ENCODE results near the gene EEF1A1. TPM values are rescaled to one million over a fixed set of nuclear protein-coding genes. Genes with fewer than 3 reads are reported as not detected.
"Not testable (repeated sequence)": the region's sequence is repeated elsewhere in the genome, so short reads cannot be mapped to it uniquely, and the experiment has no call there.

Gene EEF1A1
- total RNA-seq, 1 donor from 2014 or later, result 8,244 TPM

GRCh38 chr6:73538116-73538779 is 17.4 kb upstream of the EEF1A1 start:
- DNase-seq (ENCODE audit: low spot score), result no peak

- no peak for DNase-seq (ENCODE audit: low spot score)
Observed at GRCh38 chr6:73537677-73538076, 16.8 kb upstream of the EEF1A1 start.

DNA sequence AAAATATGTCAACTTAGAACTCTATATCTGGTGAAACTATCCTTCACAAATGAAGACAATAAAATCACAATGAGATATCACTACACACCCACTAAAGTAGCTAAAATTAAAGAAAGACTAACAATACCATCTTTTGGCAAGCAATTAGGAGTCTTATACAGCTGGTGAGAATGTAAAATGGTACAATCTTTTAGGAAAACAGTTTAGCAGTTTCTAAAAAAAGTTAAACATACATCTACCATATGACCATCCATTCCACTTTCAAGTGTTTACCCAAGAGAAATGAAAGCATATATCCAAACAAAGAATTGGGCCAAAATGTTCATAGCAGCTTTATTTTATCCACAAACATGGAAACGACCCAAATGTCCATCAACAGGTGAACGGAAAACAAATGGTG is 13.8 kb upstream of the EEF1A1 start:
- DNase-seq (ENCODE audit: low spot score), result no peak

- no peak for DNase-seq (ENCODE audit: low spot score)
Observed at GRCh38 chr6:73532293-73532692, 11.5 kb upstream of the EEF1A1 start.

GRCh38 chr6:73528897-73529296 is 8.1 kb upstream of the EEF1A1 start:
- peak; percentile 37 for DNase-seq (ENCODE audit: low spot score)

DNA sequence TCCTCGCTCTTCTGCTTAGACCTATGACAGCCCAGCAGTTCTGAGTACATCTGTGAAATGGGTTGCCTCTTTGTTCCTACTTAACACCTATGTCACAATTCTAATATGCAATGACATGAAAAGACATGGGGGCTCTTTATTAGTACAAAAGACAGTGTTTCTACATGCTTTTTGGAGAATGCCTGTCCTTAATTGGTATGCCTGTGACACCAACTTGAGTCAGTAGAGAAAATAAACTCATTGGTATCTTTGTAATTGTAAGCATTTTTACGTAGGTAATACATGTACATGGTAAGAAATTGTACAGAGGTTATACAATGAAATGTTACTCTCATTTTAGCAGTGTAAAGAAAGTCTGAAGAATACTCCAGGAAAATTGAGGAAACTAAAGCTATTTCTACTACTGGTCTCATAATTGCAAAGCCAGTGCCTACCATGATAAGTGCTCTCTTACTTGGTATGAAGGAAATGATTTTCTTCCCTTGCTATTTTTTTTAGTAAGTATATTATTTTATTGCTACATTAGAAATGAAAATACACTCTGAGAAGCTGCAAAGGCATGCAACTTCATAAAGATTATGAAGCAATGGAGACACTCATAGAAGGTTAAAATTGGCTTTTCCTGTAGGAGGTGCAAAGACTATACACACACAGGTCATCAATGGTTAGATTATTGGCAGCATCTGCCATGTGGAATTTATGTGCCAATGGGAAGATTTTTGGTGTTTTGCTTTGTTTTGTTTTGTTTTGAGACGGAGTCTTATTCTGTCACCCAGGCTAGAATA is 4.9 kb upstream of the EEF1A1 start:
- DNase-seq (ENCODE audit: low spot score), result no peak

GRCh38 chr6:73523434-73524123 is 2.7 kb upstream of the EEF1A1 start:
- peak; percentile 91 for DNase-seq (ENCODE audit: low spot score)

DNA sequence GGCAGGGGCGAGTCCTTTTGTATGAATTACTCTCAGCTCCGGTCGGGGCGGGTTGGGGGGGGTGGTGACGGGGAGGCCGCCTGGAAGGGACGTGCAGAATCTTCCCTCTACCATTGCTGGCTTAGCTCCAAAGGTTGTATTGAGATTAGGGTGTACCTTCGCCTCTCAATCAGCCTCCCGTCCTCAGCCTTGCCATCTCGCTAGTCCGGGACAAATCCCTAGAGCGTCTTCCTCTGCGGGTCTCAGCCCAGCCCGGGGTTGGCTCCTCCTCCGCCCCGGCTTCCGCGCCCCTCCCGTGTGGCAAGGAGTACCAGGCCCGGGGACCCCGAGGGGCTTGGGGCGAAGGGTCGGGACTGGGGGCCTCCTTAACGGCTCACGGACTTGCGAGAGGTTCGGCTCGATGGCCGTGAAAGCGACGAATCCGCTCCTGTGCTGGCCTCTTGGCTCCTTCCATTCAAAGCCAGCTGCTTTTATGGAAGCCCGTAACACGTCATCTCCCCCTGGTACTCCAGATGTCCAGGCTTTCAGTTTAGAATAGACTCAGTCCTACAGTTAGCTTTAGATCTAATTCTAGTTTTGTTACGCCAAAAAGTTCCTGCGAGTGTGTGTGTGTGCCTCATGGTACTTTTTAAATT is 636 bp upstream of the EEF1A1 start:
- peak; percentile 92 for DNase-seq (ENCODE audit: low spot score)

- peak; percentile 93 for DNase-seq (ENCODE audit: low spot score)
Observed at GRCh38 chr6:73519926-73520687, 725 bp downstream of the EEF1A1 start.

DNA sequence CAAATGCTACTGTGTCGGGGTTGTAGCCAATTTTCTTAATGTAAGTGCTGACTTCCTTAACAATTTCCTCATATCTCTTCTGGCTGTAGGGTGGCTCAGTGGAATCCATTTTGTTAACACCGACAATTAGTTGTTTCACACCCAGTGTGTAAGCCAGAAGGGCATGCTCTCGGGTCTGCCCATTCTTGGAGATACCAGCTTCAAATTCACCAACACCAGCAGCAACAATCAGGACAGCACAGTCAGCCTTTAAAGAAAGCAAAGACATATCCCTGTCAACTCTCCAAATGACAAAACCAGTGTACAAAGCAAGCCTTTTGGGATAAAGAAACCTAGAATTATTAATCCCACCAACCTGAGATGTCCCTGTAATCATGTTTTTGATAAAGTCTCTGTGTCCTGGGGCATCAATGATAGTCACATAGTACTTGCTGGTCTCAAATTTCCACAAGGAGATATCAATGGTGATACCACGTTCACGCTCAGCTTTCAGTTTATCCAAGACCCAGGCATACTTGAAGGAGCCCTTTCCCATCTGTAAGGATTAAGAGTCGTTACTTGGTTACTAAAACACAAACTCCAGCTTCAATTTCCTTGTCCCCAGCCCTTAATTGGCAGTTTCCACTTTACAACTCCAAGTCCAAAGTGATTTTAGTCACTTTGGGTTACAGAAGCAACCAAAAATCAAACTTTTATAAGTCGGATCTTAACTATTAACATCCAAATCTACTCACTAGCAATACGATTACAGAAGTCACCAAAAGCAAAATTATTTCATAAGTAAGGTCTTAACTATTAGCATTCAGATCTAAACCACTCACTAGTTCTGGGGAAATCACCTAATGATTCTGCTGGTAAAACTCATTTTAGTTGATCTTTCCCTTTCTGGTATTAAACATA is 1.6 kb downstream of the EEF1A1 start:
- DNase-seq (ENCODE audit: low spot score), result not testable (repeated sequence)

DNA sequence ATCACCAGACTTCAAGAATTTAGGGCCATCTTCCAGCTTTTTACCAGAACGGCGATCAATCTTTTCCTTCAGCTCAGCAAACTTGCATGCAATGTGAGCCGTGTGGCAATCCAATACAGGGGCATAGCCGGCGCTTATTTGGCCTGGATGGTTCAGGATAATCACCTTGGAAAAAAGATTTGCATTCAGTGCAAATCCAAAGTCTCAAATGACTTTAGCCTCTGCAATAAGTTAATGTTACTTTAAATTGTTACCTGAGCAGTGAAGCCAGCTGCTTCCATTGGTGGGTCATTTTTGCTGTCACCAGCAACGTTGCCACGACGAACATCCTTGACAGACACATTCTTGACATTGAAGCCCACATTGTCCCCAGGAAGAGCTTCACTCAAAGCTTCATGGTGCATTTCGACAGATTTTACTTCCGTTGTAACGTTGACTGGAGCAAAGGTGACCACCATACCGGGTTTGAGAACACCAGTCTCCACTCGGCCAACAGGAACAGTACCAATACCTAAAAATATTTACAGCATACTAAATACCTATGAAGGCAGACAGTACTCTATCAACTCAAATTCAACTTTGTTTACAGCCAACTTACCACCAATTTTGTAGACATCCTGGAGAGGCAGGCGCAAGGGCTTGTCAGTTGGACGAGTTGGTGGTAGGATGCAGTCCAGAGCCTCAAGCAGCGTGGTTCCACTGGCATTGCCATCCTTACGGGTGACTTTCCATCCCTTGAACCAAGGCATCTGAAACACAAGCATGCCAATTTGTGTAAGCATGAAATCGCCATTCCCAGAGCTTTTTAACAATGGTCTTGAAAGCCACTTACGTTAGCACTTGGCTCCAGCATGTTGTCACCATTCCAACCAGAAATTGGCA is 2.5 kb downstream of the EEF1A1 start:
- not testable (repeated sequence) for DNase-seq (ENCODE audit: low spot score)

- no peak for DNase-seq (ENCODE audit: low spot score)
Observed at GRCh38 chr6:73516514-73517489, 4.0 kb downstream of the EEF1A1 start.

DNA sequence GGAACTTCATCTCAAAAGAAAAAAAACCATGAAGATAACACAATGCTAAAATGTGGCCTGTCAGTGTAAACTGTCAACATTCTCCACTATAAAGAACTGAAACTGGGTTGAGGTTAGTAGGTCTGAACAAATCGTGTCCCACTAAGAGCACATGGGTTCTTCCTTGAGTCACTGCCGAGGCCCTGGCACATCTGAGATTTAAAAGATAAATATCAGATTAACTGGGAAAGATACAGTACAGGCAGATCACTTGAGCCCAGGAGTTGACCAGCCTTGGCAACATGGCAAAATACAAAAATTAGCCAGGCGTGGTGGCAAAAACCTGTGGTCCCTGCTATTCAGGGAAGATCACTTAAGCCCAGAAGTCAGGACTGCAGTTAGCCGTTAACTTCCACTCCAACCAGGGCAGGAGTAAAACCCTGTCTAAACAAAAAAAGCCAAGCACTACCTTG is 5.6 kb downstream of the EEF1A1 start:
- no peak for DNase-seq (ENCODE audit: low spot score)

- DNase-seq (ENCODE audit: low spot score), result no peak
Observed at GRCh38 chr6:73514746-73515110, 6.1 kb downstream of the EEF1A1 start.

- no peak for DNase-seq (ENCODE audit: low spot score)
Observed at GRCh38 chr6:73513496-73513854, 7.4 kb downstream of the EEF1A1 start.

DNA sequence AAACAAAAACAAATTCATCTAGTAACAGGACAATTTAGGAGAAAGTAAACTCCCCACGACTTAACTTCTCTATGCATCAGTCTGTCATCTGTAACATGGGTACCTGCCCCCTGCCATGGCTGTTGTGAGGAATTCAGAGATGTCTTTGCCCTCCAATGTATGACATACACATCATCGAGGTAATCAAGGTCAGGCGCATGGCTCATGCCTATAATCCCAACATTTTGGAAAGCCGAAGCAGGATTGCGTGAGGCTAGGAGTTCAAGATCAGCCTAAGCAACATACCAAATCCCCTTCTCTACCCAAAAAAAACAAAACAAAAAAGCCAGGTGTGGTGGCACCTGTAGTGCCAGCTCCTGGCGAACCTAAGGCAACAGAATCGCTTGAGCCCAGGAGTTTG is 9.0 kb downstream of the EEF1A1 start:
- no peak for DNase-seq (ENCODE audit: low spot score)

DNA sequence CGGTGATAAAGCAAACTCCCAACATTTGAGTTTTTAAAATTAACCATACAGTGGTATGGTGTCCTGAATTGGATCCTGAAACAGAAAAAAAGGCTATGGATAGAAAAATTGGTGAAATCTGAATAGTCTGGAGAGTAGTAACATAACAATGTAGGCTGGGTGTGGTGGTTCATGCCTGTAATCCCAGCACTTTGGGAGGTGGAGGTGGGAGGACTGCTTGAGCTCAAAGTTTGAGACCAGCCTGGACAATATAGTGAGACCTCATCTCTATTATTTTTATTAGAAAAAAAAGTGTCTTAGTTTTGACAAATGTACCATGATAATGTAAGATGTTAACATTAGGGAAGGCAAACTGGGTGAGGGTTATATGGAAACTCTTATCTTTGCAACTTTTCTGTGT is 11.0 kb downstream of the EEF1A1 start:
- no peak for DNase-seq (ENCODE audit: low spot score)

GRCh38 chr6:73508776-73509175 is 12.1 kb downstream of the EEF1A1 start:
- no peak for DNase-seq (ENCODE audit: low spot score)
